GM12873 (cell line): ENCODE results near the gene SLC8A2.
A peak's percentile ranks its signal among the peaks of the same experiment; 100 is the strongest.

ENCODE experiments used
- TF ChIP-seq, protein P1 (sequence below): IDR thresholded peaks from 2 replicates; pipeline ENCODE4 v1.5.1; 2012; ENCODE audit warnings: low read depth, mild to moderate bottlenecking, moderate library complexity, low read length, control low read depth; ENCODE audit not compliant: insufficient read depth; ENCODE audit errors: missing control alignments

Gene SLC8A2

DNA sequence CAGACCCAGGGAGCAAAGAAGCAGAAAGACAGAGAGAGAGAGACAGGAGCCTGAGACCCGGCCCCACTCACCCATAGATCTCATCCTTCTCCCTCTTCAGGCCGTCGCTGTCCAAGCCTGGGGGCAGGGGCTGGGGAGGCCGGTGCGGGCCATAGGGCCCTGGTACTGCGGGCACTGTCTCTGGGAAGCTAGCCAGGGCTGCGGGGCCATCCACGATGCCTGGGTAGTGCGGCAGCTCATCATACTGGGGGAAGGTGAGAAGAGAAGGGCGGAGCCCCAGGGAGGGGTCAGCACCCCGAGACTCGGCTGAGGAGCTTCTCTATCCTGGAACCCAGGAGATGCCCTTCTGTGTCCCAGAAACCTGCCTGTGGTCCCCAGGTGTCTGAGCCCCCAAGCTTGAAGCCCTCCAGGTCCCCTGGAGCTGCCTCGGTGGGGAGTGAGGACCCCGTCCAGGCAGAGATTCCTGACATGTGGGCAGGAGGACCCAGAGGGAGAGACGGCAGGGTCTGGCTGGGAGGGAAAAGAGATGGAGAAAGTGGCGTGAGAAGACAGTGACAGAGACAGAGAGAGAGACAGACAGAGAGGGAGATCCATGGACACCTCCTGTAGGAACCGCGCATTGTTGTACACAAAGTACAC lies 54.5 kb downstream of the SLC8A2 start:
- TF ChIP-seq, protein P1, sequence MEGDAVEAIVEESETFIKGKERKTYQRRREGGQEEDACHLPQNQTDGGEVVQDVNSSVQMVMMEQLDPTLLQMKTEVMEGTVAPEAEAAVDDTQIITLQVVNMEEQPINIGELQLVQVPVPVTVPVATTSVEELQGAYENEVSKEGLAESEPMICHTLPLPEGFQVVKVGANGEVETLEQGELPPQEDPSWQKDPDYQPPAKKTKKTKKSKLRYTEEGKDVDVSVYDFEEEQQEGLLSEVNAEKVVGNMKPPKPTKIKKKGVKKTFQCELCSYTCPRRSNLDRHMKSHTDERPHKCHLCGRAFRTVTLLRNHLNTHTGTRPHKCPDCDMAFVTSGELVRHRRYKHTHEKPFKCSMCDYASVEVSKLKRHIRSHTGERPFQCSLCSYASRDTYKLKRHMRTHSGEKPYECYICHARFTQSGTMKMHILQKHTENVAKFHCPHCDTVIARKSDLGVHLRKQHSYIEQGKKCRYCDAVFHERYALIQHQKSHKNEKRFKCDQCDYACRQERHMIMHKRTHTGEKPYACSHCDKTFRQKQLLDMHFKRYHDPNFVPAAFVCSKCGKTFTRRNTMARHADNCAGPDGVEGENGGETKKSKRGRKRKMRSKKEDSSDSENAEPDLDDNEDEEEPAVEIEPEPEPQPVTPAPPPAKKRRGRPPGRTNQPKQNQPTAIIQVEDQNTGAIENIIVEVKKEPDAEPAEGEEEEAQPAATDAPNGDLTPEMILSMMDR = no peak

DNA sequence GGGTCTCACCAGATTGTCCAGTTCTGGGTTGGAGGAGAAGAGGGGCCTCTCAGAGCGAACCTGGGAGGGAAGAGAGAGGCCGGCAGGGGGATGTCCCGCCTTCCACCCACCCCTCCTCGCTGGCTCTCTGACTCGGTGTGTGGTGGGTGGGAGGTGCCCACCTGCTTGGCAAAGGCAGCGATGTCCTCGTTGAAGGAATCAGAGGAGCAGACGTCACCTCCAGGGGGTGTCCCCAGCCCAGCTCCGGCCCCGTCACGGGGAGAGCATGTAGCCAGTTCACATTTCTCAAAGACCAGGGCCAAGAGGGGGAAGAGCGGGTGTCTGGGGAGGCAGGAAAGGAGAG lies 55.1 kb downstream of the SLC8A2 start:
- TF ChIP-seq, protein P1 = no peak

DNA sequence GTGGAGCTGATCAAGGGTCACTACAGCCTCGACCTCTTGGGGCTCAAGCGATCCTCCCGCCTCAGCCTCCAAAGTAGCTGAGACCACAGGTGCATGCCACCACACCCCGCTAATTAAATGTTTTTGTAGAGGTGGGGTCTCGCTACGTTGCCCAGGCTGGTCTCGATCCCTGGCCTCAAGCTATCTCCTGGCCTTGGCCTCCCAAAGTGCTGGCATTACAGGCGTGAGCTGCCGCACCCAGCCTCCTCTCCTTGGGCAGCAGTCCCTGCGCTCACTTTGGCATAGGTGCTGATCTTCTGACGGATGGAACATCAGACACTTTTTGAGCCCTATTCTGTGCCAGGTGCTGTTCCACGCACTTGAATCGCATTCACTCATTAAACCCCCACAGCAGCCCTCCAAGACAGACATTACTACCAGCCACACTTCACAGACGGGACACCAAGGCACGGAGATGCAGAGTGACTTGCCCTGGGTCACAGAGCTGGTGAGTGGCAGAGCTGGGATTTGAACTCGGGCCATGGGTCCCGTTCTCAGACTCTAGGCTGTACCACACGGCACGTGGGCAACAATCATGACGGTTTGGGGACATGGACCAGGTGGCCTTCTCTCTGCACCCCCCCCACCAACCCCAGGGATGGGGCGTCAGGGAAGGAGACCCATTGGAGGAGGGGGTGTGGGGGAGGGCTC lies 55.6 kb downstream of the SLC8A2 start:
- TF ChIP-seq, protein P1 = no peak

DNA sequence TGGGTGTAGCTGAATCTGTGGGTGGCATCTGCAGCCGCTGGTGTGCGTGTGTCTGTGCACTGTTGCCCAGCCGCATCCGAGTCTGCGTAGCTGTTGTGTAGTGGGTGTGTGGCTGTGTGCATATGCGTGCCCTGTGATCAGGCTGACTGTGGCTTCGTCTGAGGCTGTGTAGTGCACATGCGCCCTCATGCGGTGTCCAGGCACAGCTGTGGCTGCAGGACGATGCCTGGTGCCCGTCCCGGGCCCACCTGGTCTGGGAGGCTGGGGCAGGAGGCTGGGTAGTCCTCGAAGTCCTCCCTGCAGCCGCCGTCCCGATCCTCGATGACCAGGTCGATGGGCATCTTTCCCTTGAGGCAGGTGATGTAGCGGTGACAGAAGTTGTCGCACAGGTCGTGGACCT lies 57.2 kb downstream of the SLC8A2 start:
- TF ChIP-seq, protein P1 = peak; percentile 37

DNA sequence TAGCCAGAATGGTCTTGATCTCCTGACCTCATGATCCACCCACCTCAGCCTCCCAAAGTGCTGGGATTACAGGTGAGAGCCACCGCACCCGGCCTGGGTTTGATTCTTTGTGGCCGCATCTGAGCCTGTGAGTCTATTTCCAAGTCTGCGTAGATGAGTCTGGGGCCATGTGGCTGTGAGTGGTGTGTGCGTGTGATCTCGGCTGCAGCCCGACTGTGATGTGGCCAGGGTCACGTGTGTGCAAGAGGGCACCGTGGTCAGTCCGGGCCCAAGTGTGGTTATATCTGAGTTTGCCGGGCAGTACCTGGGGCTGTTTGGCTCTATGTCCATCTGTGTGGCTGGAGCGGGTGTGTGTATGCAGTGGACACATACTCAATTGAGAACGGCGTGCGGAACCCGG lies 57.8 kb downstream of the SLC8A2 start:
- TF ChIP-seq, protein P1 = no peak

DNA sequence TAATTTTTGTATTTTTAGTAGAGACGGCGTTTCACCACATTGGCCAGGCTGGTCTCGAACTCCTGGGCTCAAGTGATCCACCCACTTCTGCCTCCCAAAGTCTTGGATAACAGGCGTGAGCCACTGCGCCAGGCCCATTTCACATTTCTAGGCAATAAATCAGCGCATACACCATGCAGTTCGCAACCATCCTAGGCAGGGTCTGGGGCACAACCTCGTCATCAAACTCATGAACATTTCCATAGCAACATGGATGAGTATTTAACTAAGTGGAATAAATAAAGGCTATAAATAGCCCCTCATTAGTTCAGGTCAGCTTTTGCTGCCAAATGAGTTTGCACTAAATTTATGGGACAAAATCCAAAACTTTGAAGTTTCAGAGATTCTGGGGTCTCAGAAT lies 60.6 kb downstream of the SLC8A2 start:
- TF ChIP-seq, protein P1 = no peak

DNA sequence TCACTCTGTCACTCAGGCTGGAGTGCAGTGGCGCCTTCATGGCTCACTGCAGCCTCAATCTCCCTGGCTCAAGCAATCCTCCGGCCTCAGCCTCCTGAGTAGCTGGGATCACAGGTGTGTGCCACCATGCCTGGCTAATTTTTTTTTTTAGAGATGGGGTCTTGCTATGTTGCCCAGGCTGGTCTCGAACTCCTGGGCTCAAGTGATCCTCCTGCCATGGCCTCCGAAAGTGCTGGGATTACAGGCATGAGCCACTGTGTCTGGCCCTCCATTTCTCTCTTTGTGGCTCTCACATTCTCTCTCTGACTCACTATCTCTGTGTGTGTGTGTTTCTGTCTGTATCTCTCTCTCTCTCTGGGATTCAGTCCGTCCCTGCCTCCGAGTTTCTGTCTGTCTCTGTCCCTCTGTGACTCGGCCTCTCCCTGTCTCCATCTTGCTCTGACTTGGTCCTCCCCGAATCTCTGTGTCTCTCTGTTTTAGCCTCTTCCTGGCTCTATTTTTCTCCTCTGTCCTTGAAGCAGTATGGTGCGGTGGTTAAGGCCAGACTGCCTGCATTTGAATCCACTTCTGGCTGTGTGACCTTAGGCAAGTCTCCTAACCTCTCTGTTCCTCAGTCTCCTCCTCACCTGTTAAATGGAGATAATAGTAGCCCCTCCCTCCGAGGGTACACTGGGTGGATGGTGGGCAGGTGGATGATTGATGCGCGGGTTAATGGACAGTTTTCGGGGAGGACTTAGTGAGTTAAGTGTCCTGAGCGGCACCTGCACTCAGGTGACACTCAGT lies 63.3 kb downstream of the SLC8A2 start:
- TF ChIP-seq, protein P1 = no peak
